GM21515 (cell line): ENCODE results near the gene TIMP4.

Experiments used
- ATAC-seq: cut with Tn5 transposase; IDR thresholded peaks from one replicate; pipeline ENCODE4 v1.9.1; 2021; ENCODE audit not compliant: unreplicated experiment

Gene TIMP4

DNA sequence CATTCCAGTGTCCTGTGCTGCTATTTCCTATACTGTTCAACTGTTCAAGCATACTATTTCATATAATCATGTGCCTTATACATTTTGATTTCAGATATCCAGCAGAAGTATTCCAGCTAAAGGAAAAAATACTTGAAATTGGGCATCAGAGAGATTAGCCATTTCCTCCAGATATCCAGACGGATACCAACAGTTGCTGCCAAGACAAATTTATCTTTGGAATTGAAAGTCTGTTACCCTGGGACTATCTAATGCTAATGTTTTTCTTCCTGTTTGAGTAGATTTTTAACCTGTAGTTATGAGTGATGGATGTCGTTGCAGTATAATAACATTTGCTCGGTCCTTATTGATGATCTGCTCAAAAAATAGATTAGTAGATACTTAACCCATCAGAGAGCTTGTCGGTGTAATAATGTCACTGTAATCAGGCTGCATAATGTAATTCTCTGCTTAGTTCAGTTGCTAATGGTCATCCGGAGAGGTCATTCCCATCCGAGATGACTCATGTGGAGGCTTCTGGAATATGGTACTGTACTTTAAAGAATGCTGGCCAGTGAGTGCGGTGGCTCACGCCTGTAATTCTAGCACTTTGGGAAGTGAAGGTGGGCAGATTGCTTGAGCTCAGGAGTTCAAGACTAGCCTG is 51.5 kb downstream of the TIMP4 start:
- no peak for ATAC-seq
